HG02973 (cell line): ENCODE data around the gene RFK.
"Not testable (repeated sequence)": the region's sequence is repeated elsewhere in the genome, so short reads cannot be mapped to it uniquely, and the experiment has no call there.

Source experiments
- ATAC-seq: cut with Tn5 transposase; IDR thresholded peaks from one replicate; pipeline ENCODE4 v1.9.1; 2021; ENCODE audit warnings: moderate library complexity; ENCODE audit not compliant: unreplicated experiment

The RFK gene

DNA sequence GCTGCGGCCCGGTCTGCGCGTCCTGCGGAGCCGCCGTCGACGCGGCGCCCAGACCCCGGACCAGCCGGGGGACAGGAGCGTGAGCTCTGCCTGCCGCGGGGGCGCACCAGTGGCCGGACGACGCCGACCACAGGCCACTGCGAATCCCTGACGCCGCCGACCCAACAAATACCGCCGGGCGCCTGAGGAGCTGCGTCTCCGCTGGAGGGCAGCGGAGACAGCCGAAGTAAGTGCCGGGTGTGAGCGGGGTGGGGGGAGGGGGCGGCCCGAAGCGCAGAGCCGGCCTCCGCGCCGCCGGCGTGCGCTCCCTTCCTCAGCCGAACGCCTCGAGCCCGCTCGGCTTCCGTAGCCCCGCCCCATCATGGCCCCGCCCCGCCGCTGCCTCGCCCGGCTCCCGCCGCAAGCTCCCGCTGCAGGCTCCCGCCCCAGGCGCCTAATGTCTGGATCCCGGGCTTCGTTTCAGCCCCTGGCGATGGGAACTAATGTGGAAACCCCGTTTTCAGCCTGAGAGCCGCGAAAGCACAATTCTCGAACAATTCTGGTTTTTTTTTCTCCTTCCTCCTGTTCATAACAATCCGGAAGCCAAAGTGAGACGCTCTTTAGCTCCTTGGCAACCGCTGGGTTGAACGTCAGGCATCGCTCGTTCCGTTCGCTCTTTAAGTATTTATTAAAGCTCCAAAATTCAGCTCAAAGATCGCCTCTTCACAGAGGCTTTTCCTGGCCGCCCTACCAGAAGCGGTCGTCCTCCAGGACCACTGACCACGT, at the start of gene RFK:
Gene RFK (minus strand): TSS at position 232 of the 765 bp plus-strand sequence. CDS start 255 bp downstream, outside the sequence.
- ATAC-seq, result peak; percentile 63

DNA sequence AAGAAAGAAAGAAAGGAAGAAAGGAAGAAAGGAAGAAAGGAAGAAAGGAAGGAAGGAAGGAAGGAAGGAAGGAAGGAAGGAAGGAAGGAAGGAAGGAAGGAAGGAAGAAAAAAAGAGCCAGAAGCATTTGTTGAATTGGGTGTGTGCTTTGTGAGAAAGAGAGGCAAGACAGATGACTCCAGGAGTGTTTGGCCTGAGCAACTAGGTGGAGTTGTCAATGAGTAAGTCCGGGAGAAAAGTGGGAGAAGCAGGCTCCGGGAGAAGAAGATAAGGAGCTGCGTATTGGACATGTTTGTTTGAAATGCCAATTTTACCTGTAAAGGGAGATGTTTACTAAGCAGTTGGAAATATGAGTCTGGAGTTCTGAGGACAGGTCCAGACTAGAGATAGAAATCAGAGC, 49.7 kb upstream of the RFK start:
- ATAC-seq, result no peak

DNA sequence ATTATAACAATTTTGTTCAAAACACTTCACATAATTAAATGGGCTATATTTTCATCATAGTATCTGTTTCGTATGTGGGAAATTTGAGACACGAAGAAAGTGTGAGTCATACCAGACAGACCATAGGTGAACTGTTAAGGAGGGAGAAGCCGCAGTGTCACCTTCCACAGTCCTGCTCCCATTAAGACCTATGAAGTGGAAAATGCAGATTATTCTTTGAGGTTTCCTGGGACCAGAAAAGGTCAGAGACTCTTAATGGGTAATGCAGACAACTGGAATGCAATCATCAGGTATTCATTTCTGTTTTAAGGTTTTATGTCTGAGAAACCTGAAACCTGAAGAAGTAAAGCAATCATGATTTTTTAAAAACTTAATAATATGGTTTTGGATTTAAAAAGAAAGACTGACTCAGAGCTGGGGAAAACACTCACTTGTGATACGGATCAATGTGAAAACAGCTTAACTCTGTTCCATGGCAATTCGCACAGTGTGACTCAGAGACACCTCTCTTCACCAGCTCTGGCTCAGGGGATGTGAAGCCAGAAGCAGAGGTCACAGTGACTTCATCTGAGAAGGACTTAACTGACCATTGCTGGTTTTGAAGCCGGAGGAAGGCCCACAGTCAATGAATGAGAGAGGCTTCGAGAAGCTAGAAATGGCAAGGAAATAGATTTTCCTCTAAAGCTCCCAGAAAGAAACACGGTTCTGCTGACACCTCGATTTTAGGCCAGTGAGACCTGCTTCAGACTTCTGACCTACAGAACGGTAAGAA, 47.5 kb upstream of the RFK start:
- ATAC-seq, result peak; percentile 56

- ATAC-seq, result peak; percentile 65
Observed at GRCh38 chr9:76438841-76439588, 44.8 kb upstream of the RFK start.

GRCh38 chr9:76437017-76437699, 42.9 kb upstream of the RFK start:
- not testable (repeated sequence) for ATAC-seq

GRCh38 chr9:76434897-76435296, 40.7 kb upstream of the RFK start:
- not testable (repeated sequence) for ATAC-seq

DNA sequence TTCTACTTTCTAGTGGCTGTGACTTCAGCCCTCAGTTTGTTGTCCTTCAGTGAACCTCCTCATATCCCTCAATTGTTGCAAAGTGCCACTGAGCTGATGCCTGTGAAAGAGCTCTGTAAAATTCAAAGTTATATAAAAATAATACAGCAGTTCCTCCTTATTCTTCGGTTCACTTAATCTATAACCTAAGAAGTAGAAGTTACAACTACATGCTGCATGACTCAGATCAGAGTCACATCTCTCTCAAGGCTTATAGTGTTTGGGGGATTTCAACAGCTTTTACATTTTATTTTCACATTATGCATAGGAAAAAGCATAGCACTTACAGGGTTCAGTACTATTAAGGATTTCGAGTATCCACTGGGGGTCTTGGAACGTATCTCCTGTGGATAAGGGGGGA, 39.6 kb upstream of the RFK start:
- ATAC-seq, result no peak

GRCh38 chr9:76433406-76433805, 39.2 kb upstream of the RFK start:
- ATAC-seq, result no peak

- no peak for ATAC-seq
Observed at GRCh38 chr9:76431601-76432000, 37.4 kb upstream of the RFK start.

DNA sequence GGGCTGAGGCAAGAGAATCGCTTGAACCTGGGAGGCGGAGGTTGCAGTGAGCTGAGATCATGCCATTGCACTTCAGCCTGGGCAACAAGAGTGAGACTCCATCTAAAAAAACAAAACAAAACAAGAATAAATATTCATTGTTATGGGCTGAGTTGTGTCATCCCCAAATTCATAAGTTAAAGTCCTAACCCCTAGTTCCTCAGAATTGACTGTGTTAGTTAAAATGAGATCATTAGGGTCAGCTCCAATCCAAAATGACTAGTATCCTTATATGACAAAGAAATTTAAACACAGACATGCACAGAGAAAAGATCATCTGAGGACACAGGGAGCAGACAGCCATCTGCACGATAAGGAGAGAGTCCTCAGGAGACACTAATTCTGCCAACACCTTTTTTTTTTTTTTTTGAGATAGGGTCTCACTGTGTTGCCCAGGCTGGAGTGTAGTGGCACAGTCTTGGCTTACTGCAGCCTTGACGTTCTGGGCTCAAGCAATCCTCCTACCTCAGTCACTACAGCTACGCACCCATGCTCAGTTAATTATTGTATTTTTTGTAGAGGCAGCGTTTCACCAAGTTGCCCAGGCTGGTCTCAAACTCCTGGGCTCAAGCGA, 32.7 kb upstream of the RFK start:
- ATAC-seq, result no peak

DNA sequence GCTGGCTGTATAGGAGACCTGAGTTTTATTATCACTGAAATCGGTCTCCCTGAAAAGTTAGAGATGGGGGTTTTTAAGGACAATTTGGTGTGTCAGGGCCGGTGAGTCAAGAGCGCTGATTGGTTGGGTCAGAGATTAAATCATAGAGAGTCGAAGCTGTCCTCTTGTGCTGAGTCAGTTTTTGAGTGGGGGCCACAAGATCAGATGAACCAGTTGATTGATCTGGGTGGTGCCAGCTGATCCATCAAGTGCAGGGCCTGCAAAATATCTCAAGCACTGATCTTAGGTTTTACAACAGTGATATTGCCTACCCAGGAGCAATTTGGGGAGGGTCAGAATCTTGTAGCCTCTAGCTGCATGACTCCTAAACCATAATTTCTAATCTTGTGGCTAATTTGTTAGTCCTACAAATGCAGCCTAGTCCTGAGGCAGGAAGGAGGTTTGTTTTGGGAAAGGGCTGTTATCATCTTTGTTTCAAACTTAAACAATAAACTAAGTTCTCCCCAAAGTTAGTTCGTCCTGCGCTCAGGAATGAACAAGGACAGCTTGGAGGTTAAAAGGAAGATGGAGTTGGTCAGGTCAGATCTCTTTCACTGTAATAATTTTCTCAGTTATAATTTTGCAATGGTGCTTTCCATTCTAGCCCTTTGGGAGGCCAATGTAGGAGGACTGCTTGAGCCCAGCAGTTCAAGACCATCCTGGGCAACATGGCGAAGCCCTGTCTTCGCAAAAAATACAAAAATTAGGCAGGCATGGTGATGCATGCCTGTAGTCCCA, 31.6 kb upstream of the RFK start:
- no peak for ATAC-seq

DNA sequence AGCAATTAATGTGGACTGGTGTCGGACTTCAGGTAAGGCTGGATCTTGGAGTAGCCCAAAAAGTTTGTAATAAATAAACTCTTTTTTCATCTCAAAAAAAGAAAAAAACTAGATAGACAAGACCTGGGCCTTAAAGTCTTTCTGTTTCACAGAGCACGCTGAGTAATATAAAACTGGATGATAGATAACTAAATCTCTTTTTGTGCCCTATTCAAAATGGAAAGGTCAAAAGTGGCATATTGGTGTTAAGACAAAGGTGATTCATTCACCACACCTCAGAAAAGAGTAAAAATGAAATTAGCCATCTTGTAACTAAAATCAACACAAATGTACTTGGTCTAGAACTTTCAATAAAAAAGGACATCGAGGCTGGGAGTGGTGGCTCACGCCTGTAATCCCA, 30.3 kb upstream of the RFK start:
- no peak for ATAC-seq

DNA sequence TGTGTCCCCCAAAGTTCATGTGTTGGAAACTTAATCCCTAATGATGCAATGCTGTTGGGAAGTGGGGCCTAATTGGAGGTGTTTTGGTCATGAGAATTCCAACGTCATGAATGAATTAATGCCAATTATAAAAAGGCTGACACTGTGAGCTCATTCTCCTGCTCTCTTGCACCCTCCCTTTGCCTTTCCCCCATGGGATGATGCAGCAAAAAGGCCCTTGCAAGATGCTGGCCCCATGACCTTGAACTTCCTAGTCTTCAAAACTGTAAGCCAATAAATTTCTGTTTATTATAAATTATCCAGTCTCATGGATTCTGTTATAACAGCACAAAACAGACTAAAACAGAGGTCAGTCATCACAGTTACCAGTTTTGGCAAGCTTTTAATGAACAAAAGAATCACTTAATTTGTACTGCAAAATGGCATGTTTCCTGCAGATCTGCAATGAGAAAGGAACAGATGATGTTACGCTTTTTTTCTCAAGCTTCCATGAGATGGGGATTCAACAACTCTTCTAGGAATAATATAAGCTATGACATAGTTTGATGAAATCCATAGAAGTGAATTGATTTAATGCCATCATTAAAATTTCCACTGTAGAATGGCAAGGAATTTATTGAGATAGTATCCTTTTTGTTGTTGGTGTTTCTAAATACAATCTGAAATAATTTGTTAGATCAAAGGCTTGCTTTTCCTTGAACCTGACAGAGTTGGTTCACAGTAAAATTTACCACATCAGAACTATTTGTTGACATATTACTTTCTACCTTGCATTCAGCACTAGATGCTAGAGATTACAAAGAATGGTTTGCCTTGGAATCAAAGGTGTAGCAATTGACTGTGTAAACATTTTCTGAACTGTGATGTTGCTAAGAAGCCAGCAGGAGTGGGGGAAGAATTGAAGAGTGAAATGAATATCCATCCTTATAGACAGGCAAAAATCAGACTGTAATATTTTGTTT, 29.3 kb upstream of the RFK start:
- no peak for ATAC-seq

GRCh38 chr9:76419782-76420380, 25.7 kb upstream of the RFK start:
- ATAC-seq, result no peak

DNA sequence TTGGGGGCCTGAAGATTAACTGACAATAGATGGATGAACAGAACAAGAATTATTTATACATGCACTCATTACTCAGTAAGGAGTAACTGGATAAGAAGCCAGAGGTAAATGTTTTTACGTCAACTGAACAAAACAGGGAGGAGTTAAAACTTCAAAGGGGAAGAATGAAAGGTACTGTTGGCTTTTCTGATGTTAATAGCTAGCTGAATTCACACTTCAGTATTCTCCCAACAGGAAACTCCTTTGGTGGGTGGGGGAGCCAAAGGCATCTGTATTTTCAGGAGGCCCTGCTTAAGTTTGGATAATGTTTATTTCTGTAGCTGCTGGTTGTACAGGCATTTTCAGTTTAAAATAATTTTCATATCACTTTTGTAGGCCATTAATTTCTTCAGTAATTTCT, 23.2 kb upstream of the RFK start:
- ATAC-seq, result no peak

DNA sequence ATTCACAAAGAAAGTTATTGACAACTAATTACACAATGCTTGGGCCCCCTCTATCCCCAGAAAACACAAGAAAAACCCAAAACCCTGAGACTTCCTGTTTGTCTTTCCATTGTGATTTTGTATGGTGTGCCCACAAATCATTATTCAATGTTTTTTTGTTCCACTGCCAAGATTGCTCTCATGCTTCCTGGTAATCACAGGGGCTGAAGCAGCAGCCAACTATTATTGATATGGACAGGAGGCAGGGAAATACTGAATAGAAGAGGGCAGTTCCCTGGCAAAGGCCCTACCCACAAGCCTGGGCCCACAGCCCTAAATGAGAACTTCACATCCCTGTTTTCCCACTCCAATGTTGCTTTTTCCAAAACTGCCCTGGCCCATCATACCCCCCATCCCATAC, 21.5 kb upstream of the RFK start:
- no peak for ATAC-seq

DNA sequence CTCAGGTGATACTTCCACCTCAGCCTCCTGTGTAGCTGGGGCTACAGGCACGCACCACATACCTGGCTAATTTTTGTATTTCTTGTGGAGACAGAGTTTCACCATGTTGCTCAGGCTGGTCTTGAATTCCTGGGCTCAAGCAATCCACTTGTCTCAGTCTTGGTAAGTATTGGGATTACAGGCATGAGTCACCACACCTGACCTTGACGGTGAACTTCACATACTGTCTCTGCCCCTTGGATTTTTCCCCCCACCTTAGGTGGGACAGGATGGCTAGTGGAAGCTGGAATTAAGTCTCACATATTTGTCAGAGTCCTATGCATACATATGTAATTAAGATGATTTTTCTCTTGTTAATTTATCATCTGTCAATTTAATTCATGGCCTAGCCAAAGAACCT, 20.9 kb upstream of the RFK start:
- ATAC-seq, result no peak

- ATAC-seq, result peak; percentile 91
Observed at GRCh38 chr9:76414661-76415060, 20.4 kb upstream of the RFK start.
